ENCODE results near the gene COL11A2. TPM values are rescaled to one million over a fixed set of nuclear protein-coding genes. Genes with fewer than 3 reads are reported as not detected.

The COL11A2 gene
- 1 to 10 TPM in 3 of 10 donors, under 1 TPM in 7; 0.52 to 3.9 (median 0.94) TPM for total RNA-seq
- 1 to 10 TPM in 1 of 2 donors, under 1 TPM in 1; 0.55 to 8.7 TPM for polyA plus RNA-seq
- long read RNA-seq, donor 1, partial matches to known transcripts: 1 of 3 reads
- long read RNA-seq, donor 1, other reads (novel, unspliced or antisense): 2 of 3 reads
- long read RNA-seq, donor 2, full-length matches to known transcripts: 2 of 8 reads
- long read RNA-seq, donor 2, partial matches to known transcripts: 2 of 8 reads
- long read RNA-seq, donor 2, other reads (novel, unspliced or antisense): 4 of 8 reads
- long read RNA-seq, donor 3, partial matches to known transcripts: 1 of 1 reads
- long read RNA-seq, donor 3, other reads (novel, unspliced or antisense): 0 of 1 reads

DNA sequence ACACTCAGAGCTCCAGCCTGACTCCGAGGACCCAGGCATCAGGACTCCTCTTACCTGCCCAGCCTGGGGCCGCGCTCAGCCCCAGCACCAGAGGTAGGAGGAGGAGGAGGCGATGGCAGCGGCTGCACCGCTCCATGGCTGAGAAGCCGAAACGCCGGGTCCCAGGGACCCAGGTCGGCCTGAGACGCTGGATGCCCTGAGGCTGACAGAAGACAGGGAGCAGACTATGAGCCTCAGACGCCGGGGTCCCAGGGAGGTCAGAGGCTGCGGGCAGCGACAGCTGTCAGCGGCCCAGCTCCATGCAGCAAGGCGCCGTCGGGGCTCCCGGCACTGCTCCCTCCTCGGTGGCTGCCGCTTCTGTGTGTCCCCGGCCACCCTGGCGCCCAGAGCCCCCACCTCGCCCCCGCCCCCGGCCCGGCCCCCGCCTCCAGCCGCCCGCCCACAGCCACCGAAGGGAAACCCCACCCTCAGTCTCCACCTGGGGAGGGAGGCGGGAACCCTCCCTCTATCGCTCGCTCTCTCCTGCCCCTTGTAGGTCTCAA is at the start of gene COL11A2:
TSS of gene COL11A2 (minus strand) at position 363 of the 542 bp plus-strand sequence. CDS start at position 136, 227 bp downstream.
- H3K4me3 ChIP-seq: peak within 1 kb of the TSS; percentile 15 to 56 (median 48)
- TF ChIP-seq, protein P1, sequence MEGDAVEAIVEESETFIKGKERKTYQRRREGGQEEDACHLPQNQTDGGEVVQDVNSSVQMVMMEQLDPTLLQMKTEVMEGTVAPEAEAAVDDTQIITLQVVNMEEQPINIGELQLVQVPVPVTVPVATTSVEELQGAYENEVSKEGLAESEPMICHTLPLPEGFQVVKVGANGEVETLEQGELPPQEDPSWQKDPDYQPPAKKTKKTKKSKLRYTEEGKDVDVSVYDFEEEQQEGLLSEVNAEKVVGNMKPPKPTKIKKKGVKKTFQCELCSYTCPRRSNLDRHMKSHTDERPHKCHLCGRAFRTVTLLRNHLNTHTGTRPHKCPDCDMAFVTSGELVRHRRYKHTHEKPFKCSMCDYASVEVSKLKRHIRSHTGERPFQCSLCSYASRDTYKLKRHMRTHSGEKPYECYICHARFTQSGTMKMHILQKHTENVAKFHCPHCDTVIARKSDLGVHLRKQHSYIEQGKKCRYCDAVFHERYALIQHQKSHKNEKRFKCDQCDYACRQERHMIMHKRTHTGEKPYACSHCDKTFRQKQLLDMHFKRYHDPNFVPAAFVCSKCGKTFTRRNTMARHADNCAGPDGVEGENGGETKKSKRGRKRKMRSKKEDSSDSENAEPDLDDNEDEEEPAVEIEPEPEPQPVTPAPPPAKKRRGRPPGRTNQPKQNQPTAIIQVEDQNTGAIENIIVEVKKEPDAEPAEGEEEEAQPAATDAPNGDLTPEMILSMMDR (IDR thresholded peaks at IDR 0.05): no peak
- H3K4me1 ChIP-seq: peaks cover 0 to 39% (median 21%) of the 10 kb centered on the region in 9 donors
- peak in 4 of 8 donors; percentile 2 to 26 (median 4) for ATAC-seq
- no peak for DNase-seq
- 16 to 19% methylated on average over 24 to 35 of the region's 35 CpGs for WGBS, 2 donors
- peaks cover 0 to 35% (median 0%) of the 10 kb centered on the region in 7 donors for H3K27me3 ChIP-seq
- intact Hi-C loops (cut with DNase I): no loop called here
- no peaks in the 10 kb centered on the region for H3K9me3 ChIP-seq
- peaks cover 0 to 33% (median 21%) of the 10 kb centered on the region in 9 donors for H3K36me3 ChIP-seq
- peak within 1 kb of the TSS in 8 of 10 donors; percentile 23 to 80 (median 68) for H3K27ac ChIP-seq

DNA sequence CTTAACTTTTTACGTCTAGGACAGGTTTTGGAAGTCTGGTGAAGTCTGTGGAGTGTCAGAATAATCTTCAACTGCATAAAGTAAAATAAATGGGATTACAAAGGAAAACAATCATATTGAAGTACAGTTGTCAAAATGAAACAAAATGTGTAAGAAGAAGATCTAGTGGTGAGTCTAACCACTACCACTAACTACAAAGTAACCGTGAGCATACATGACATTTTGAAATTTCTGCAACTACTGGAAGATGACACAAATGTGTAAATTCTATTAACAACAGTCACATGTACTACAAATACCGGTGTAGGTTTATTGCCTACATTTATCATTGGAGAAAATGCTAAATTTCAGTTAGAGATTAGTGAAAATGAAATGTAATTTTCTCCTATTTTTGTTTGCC is 49.7 kb upstream of the COL11A2 start:
- ATAC-seq: no peak
- intact Hi-C loops (cut with DNase I): loop anchor here in 5 of 10 donors (10.0 kb wide), 4 partner anchors 127 to 307 kb away; partner anchors contain the start of gene HLA-DOA (in 1 of the 5)

DNA sequence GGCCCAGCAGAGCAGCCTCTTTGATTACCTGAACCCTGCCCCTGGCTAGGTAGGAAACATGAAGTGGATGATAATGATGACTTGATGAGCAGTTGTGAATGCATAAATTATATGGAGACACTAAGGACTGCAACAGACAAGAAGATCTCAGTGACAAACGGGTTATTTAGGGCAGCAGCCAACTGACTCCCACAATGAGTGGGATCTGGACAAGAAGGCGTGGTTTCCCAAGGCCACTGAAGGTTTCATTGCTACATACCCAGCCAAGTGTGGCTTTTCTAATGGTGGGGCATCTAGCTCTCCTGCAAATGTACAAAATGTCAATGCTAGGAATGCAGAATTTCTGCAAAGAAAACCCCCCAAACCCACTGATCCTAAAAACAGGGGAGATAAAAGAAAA is 45.5 kb upstream of the COL11A2 start:
- intact Hi-C loops (cut with DNase I): loop anchor here in 1 of 10 donors (5.0 to 10.0 kb wide), 2 partner anchors 240 to 323 kb away; no protein-coding TSS in a partner anchor
- Histone ChIP-seq H3K27me3 (peaks cover 0 to 60% (median 22%) of the 10 kb centered on the region in 7 donors), H3K4me3 (no peak overlapping the region)

More for the DNA sequence above, 49.7 kb upstream of the COL11A2 start:
- Histone ChIP-seq H3K27me3 (peaks cover 0 to 43% (median 13%) of the 10 kb centered on the region in 7 donors), H3K36me3 (no peaks in the 10 kb centered on the region), H3K27ac (no peak overlapping the region), H3K9me3 (no peaks in the 10 kb centered on the region), H3K4me1 (no peaks in the 10 kb centered on the region), H3K4me3 (no peak overlapping the region)
- DNase-seq: no peak
- WGBS, 2 donors: 61 to 70% methylated on average over 3 of the region's 3 CpGs
- TF ChIP-seq, protein P1 (IDR thresholded peaks at IDR 0.05): no peak

DNA sequence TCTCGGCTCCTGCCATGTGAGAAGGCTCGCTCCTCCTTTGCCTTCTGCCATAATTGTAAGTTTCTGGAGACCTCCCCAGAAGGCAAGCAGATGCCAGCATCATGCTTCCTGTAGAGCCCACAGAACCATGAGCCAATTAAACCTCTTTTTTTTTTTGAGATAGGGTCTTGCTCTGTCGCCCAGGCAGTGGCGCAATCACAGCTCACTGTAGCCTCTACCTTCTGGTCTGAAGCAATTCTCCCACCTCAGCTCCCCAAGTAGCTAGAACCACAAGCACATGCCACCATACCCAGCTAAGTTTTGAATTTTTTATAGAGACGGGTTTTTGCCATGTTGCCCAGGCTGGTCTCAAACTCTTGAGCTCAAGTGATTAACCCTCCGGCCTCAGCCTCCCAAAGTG is 44.6 kb upstream of the COL11A2 start:
- intact Hi-C loops (cut with DNase I): loop anchor here in 1 of 10 donors (5.0 to 10.0 kb wide), 2 partner anchors 240 to 322 kb away; no protein-coding TSS in a partner anchor
- TF ChIP-seq, protein P1 (IDR thresholded peaks at IDR 0.05): no peak
- WGBS, 2 donors: 85 to 87% methylated on average over 6 of the region's 6 CpGs
- DNase-seq (no peak), ATAC-seq (no peak)
- H3K9me3 ChIP-seq: no peaks in the 10 kb centered on the region
- no peaks in the 10 kb centered on the region for H3K4me1 ChIP-seq
- H3K27ac ChIP-seq: no peak overlapping the region
- no peak overlapping the region for H3K4me3 ChIP-seq
- peaks cover 0 to 61% (median 22%) of the 10 kb centered on the region in 7 donors for H3K27me3 ChIP-seq
- H3K36me3 ChIP-seq: no peaks in the 10 kb centered on the region

More for the DNA sequence above, 45.5 kb upstream of the COL11A2 start:
- Histone ChIP-seq H3K27ac (no peak overlapping the region), H3K36me3 (no peaks in the 10 kb centered on the region), H3K4me1 (no peaks in the 10 kb centered on the region), H3K9me3 (no peaks in the 10 kb centered on the region)
- ATAC-seq: no peak
- no peak for DNase-seq
- WGBS, 2 donors: 59 to 69% methylated on average over 2 of the region's 2 CpGs
- TF ChIP-seq, protein P1 (IDR thresholded peaks at IDR 0.05): no peak
